Activated gamma-delta T cell (primary cell): ENCODE measurements around the gene CEACAM19.
"Not testable (repeated sequence)": the region's sequence is repeated elsewhere in the genome, so short reads cannot be mapped to it uniquely, and the experiment has no call there.

Source experiments
- DNase-seq: peaks from one replicate; lab custom pipeline; 2025; lab: John Stamatoyannopoulos, UW
- total RNA-seq, 2 donors: gene quantifications; one replicate each; lab custom pipeline; 2026; lab: John Stamatoyannopoulos, UW

Gene CEACAM19
- 0.26 to 0.41 reads per million in 2 donors for total RNA-seq

- DNase-seq = no peak
These were observed at the start of gene CEACAM19 for GRCh38 chr19:44671400-44671799. Gene CEACAM19 (plus strand): TSS chr19:44671482. CDS start chr19:44671932, 450 bp downstream.

GRCh38 chr19:44623080-44623479, 48.2 kb upstream of the CEACAM19 start:
- no peak for DNase-seq

- no peak for DNase-seq
These were observed 47.7 kb upstream of the CEACAM19 start for GRCh38 chr19:44623626-44624025.

- DNase-seq = no peak
These were observed 46.4 kb upstream of the CEACAM19 start for GRCh38 chr19:44624840-44625354.

- not testable (repeated sequence) for DNase-seq
These were observed 45.6 kb upstream of the CEACAM19 start for GRCh38 chr19:44625637-44626036.

GRCh38 chr19:44626048-44626624, 45.1 kb upstream of the CEACAM19 start:
- DNase-seq = no peak

GRCh38 chr19:44627631-44628030, 43.7 kb upstream of the CEACAM19 start:
- DNase-seq = no peak

GRCh38 chr19:44628793-44629192, 42.5 kb upstream of the CEACAM19 start:
- DNase-seq = no peak

GRCh38 chr19:44631611-44632010, 39.7 kb upstream of the CEACAM19 start:
- not testable (repeated sequence) for DNase-seq

- not testable (repeated sequence) for DNase-seq
These were observed 37.2 kb upstream of the CEACAM19 start for GRCh38 chr19:44634058-44634457.

- DNase-seq = no peak
These were observed 36.5 kb upstream of the CEACAM19 start for GRCh38 chr19:44634785-44635184.

GRCh38 chr19:44635581-44636438, 35.5 kb upstream of the CEACAM19 start:
- DNase-seq = no peak

GRCh38 chr19:44636439-44637389, 34.6 kb upstream of the CEACAM19 start:
- no peak for DNase-seq

- DNase-seq = no peak
These were observed 33.9 kb upstream of the CEACAM19 start for GRCh38 chr19:44637390-44637764.

- no peak for DNase-seq
These were observed 30.8 kb upstream of the CEACAM19 start for GRCh38 chr19:44640518-44640917.

GRCh38 chr19:44641501-44642265, 29.6 kb upstream of the CEACAM19 start:
- no peak for DNase-seq

GRCh38 chr19:44642377-44642776, 28.9 kb upstream of the CEACAM19 start:
- DNase-seq = no peak

- no peak for DNase-seq
These were observed 27.5 kb upstream of the CEACAM19 start, which contains the start of gene PVR for GRCh38 chr19:44643605-44644401. Gene PVR (plus strand): TSS chr19:44643910. CDS start chr19:44644097, 187 bp downstream.

GRCh38 chr19:44644402-44645016, 26.8 kb upstream of the CEACAM19 start:
- DNase-seq = no peak
